Neural cell (in vitro differentiated cells): ENCODE data around the gene NFIB. TPM values are rescaled to one million over a fixed set of nuclear protein-coding genes. Genes with fewer than 3 reads are reported as not detected.

Experiments used
- H2AFZ ChIP-seq: fragments of 200-600, 300-800 bp; sonication (generic), shearing (Covaris generic); 2 replicates; pipeline ENCODE4 v1.6.0; 2014; ENCODE audit warnings: low read depth, mild to moderate bottlenecking, antibody characterized with exemption, low read length, moderate library complexity
- H3F3A ChIP-seq: fragments of 200-600 bp; shearing (Covaris generic); 2 replicates; pipeline ENCODE4 v1.6.1; 2016; ENCODE audit warnings: mild to moderate bottlenecking, moderate library complexity, mixed read lengths, antibody characterized with exemption, low read length; ENCODE audit not compliant: insufficient read depth, poor library complexity, severe bottlenecking
- H3K27ac ChIP-seq: fragments of 200-600, 300-800 bp; sonication (generic), shearing (Covaris generic); 2 replicates; pipeline ENCODE4 v1.5.1; 2014; ENCODE audit warnings: mild to moderate bottlenecking, low read length, moderate library complexity
- H3K27me3 ChIP-seq: fragments of 300-800, 200-600 bp; sonication (generic), shearing (Covaris generic); 2 replicates; pipeline ENCODE4 v1.6.0; 2014; ENCODE audit warnings: mild to moderate bottlenecking, low read depth, low read length, moderate library complexity; ENCODE audit not compliant: insufficient read depth
- H3K36me3 ChIP-seq: fragments of 300-800, 200-600 bp; sonication (generic), shearing (Covaris generic); 2 replicates; pipeline ENCODE4 v1.5.1; 2014; ENCODE audit warnings: mild to moderate bottlenecking, antibody characterized with exemption, low read length, moderate library complexity; ENCODE audit not compliant: insufficient read depth
- H3K4me2 ChIP-seq: fragments of 300-800, 200-600 bp; sonication (generic), shearing (Covaris generic); 2 replicates; pipeline ENCODE4 v1.6.0; 2014; ENCODE audit warnings: mild to moderate bottlenecking, low read length
- H3K4me3 ChIP-seq: fragments of 300-800, 200-600 bp; sonication (generic), shearing (Covaris generic); 2 replicates; pipeline ENCODE4 v1.5.1; 2014; ENCODE audit warnings: mild to moderate bottlenecking, low read length, moderate library complexity
- H3K79me2 ChIP-seq: fragments of 200-600 bp; shearing (Covaris generic); replicated peaks from 2 replicates; pipeline ENCODE4 v1.6.0; 2014; ENCODE audit warnings: mild to moderate bottlenecking, low read length, moderate library complexity; ENCODE audit not compliant: insufficient read depth
- H3K9ac ChIP-seq: fragments of 300-800, 200-600 bp; sonication (generic), shearing (Covaris generic); 2 replicates; pipeline ENCODE4 v1.6.1; 2016; ENCODE audit warnings: mild to moderate bottlenecking, low read length, mixed read lengths
- H3K9me2 ChIP-seq: fragments of 200-600 bp; shearing (Covaris generic); 2 replicates; pipeline ENCODE4 v1.6.1; 2016; ENCODE audit warnings: mild to moderate bottlenecking, low read length, mixed read lengths; ENCODE audit not compliant: insufficient read depth
- H3K9me3 ChIP-seq: fragments of 200-600, 300-800 bp; sonication (generic), shearing (Covaris generic); 2 replicates; pipeline ENCODE4 v1.6.1; 2016; ENCODE audit warnings: mild to moderate bottlenecking, mixed run types, low read length, moderate library complexity, mixed read lengths
- H4K20me1 ChIP-seq: fragments of 200-600 bp; shearing (Covaris generic); 2 replicates; pipeline ENCODE4 v1.6.1; 2016; ENCODE audit warnings: mild to moderate bottlenecking, mixed run types; ENCODE audit not compliant: insufficient read depth
- EP300 ChIP-seq: fragments of 450-650 bp; conservative IDR thresholded peaks from 2 replicates; pipeline ENCODE4 v1.6.1; 2014; ENCODE audit warnings: antibody characterized with exemption, mild to moderate bottlenecking, moderate library complexity; ENCODE audit not compliant: poor library complexity, severe bottlenecking
- EZH2 ChIP-seq: fragments of 200-600, 300-800 bp; shearing (Covaris generic), sonication (generic); IDR thresholded peaks from 2 replicates; pipeline ENCODE4 v1.6.1; 2014; ENCODE audit warnings: antibody characterized with exemption, low read length, borderline replicate concordance, mild to moderate bottlenecking; ENCODE audit not compliant: insufficient read depth, poor library complexity, severe bottlenecking
- MXI1 ChIP-seq: fragments of 450-650 bp; conservative IDR thresholded peaks from 2 replicates; pipeline ENCODE4 v1.6.1; 2014; ENCODE audit warnings: antibody characterized with exemption, mild to moderate bottlenecking; ENCODE audit not compliant: poor library complexity, severe bottlenecking
- POLR2AphosphoS5 ChIP-seq: IDR thresholded peaks from 2 replicates; pipeline ENCODE4 v1.6.1; 2012
- RAD21 ChIP-seq: fragments of 450-650 bp; conservative IDR thresholded peaks from 2 replicates; pipeline ENCODE4 v1.6.1; 2014; ENCODE audit warnings: antibody characterized with exemption, mild to moderate bottlenecking, moderate library complexity
- SMC3 ChIP-seq: fragments of 450-650 bp; conservative IDR thresholded peaks from 2 replicates; pipeline ENCODE4 v1.6.1; 2014; ENCODE audit warnings: antibody characterized with exemption, mild to moderate bottlenecking, moderate library complexity; ENCODE audit not compliant: poor library complexity
- TAF1 ChIP-seq: IDR thresholded peaks from 2 replicates; pipeline ENCODE4 v1.6.1; 2012; ENCODE audit warnings: low read depth
- polyA plus RNA-seq: library from polyadenylated mRNA; depleted of rRNA; stranded (reverse); fragments of >200 nt; gene quantifications from 2 replicates; pipeline ENCODE4 v1.2.3, GENCODE V29; 2014
- TF ChIP-seq, protein P1 (sequence below): fragments of 450-650 bp; IDR thresholded peaks from 2 replicates; pipeline ENCODE4 v1.5.1; 2014; ENCODE audit warnings: antibody characterized with exemption, mild to moderate bottlenecking, moderate library complexity; ENCODE audit not compliant: poor library complexity, severe bottlenecking
- TF ChIP-seq, protein P2 (sequence below): IDR thresholded peaks from 2 replicates; pipeline ENCODE4 v1.6.1; 2012; ENCODE audit warnings: borderline replicate concordance

The NFIB gene
- polyA plus RNA-seq, 1 donor from 2014 or later, result 0.73 TPM

DNA sequence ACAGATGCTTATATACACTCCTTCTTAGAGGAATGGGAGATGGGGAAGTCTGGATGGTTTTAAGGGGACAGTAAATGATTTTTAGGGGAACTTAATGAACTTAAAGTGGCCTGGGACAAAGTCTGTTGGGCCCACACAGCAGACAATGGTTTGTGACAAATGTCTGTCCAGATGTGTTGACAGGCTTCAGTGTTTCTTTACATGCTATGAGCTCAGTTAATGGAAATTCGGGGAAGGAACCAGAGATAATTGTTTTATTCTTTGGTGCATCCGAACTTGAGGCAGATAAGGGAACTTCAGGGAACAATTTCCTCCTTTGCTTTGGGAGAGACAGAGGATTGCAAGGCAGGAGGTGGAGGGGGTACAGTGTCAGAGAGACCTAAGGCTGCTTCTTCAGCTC, 52.3 kb downstream of the NFIB start:
- H3K4me3 ChIP-seq, result no peak overlapping the region
- H3K9me3 ChIP-seq, result no peaks in the 10 kb centered on the region
- no peak overlapping the region for H3K4me2 ChIP-seq
- H4K20me1 ChIP-seq, result no peaks in the 10 kb centered on the region
- no peaks in the 10 kb centered on the region for H3K36me3 ChIP-seq
- no peaks in the 10 kb centered on the region for H3K27me3 ChIP-seq
- TF ChIP-seq TAF1, result no peak
- TF ChIP-seq EZH2, result no peak
- no peak for TF ChIP-seq RAD21
- TF ChIP-seq MXI1, result no peak
- TF ChIP-seq, protein P1, sequence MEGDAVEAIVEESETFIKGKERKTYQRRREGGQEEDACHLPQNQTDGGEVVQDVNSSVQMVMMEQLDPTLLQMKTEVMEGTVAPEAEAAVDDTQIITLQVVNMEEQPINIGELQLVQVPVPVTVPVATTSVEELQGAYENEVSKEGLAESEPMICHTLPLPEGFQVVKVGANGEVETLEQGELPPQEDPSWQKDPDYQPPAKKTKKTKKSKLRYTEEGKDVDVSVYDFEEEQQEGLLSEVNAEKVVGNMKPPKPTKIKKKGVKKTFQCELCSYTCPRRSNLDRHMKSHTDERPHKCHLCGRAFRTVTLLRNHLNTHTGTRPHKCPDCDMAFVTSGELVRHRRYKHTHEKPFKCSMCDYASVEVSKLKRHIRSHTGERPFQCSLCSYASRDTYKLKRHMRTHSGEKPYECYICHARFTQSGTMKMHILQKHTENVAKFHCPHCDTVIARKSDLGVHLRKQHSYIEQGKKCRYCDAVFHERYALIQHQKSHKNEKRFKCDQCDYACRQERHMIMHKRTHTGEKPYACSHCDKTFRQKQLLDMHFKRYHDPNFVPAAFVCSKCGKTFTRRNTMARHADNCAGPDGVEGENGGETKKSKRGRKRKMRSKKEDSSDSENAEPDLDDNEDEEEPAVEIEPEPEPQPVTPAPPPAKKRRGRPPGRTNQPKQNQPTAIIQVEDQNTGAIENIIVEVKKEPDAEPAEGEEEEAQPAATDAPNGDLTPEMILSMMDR, result no peak
- no peak for TF ChIP-seq EP300
- no peak for TF ChIP-seq SMC3
- no peak for TF ChIP-seq POLR2AphosphoS5
- TF ChIP-seq, protein P2, sequence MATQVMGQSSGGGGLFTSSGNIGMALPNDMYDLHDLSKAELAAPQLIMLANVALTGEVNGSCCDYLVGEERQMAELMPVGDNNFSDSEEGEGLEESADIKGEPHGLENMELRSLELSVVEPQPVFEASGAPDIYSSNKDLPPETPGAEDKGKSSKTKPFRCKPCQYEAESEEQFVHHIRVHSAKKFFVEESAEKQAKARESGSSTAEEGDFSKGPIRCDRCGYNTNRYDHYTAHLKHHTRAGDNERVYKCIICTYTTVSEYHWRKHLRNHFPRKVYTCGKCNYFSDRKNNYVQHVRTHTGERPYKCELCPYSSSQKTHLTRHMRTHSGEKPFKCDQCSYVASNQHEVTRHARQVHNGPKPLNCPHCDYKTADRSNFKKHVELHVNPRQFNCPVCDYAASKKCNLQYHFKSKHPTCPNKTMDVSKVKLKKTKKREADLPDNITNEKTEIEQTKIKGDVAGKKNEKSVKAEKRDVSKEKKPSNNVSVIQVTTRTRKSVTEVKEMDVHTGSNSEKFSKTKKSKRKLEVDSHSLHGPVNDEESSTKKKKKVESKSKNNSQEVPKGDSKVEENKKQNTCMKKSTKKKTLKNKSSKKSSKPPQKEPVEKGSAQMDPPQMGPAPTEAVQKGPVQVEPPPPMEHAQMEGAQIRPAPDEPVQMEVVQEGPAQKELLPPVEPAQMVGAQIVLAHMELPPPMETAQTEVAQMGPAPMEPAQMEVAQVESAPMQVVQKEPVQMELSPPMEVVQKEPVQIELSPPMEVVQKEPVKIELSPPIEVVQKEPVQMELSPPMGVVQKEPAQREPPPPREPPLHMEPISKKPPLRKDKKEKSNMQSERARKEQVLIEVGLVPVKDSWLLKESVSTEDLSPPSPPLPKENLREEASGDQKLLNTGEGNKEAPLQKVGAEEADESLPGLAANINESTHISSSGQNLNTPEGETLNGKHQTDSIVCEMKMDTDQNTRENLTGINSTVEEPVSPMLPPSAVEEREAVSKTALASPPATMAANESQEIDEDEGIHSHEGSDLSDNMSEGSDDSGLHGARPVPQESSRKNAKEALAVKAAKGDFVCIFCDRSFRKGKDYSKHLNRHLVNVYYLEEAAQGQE, result no peak
- H2AFZ ChIP-seq, result no peak overlapping the region
- H3K9ac ChIP-seq, result no peak overlapping the region
- no peak overlapping the region for H3K27ac ChIP-seq
- no peaks in the 10 kb centered on the region for H3K79me2 ChIP-seq
- no peaks in the 10 kb centered on the region for H3K9me2 ChIP-seq
- H3F3A ChIP-seq, result no peaks in the 10 kb centered on the region

DNA sequence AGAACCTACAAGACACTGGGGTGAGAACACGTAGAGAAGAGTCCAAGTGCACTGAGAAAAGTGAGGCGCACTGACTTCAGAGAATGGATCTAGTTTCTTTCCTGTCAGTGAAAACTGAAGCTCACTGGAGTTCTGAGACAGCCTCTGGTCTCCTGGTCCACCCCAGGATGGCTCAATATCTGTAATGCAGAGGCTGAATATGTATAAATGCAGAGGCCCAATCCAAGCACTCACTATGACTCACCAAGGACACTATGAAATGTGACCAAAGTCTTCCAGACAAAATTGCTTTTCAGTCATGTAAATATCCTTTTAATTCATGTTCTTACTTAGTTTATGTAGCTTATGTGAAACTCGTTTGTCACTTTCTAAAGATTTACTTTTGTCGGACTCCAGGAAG, 53.8 kb downstream of the NFIB start:
- Histone ChIP-seq H3F3A (no peaks in the 10 kb centered on the region), H3K27me3 (no peaks in the 10 kb centered on the region), H3K79me2 (no peaks in the 10 kb centered on the region), H3K9me3 (no peaks in the 10 kb centered on the region), H4K20me1 (no peaks in the 10 kb centered on the region), H2AFZ (no peak overlapping the region), H3K4me3 (no peak overlapping the region), H3K36me3 (no peaks in the 10 kb centered on the region), H3K27ac (no peak overlapping the region), H3K4me2 (no peak overlapping the region), H3K9ac (no peak overlapping the region), H3K9me2 (no peaks in the 10 kb centered on the region)
- TF ChIP-seq, protein P1, result no peak
- TF ChIP-seq, protein P2, result no peak
